Measurements from ENCODE around the gene DTX3. TPM values are rescaled to one million over a fixed set of nuclear protein-coding genes. Genes with fewer than 3 reads are reported as not detected.

DTX3 gene
- total RNA-seq, 1 experiment from 2014 or later = 67.5 TPM

GRCh38 chr12:57586128-57586527 is 18.5 kb upstream of the DTX3 start:
- no peaks in the 10 kb centered on the region for H3K9me3 Mint-ChIP-seq
- H3K4me3 Mint-ChIP-seq = no peak overlapping the region
- no peak overlapping the region for H4K5ac ChIP-seq (ENCODE audit: insufficient read length, low read depth, low read length)
- H3K79me2 ChIP-seq (ENCODE audit: insufficient read depth, low read length) = no peaks in the 10 kb centered on the region
- no peak overlapping the region for H2BK5ac ChIP-seq (ENCODE audit: insufficient read length, low read length)
- H2AK5ac ChIP-seq (ENCODE audit: insufficient read length, low read length) = no peak overlapping the region
- H4K20me1 ChIP-seq (ENCODE audit: control insufficient read depth, insufficient read depth, insufficient read length) = no peaks in the 10 kb centered on the region
- H3K36me3 Mint-ChIP-seq (ENCODE audit: insufficient read depth in 1 of 3, low read depth in 3 of 3) = peaks cover 10 to 26% (median 21%) of the 10 kb centered on the region in 3 experiments
- no peaks in the 10 kb centered on the region for H3K27me3 ChIP-seq (ENCODE audit: insufficient read depth, low read length)
- no peaks in the 10 kb centered on the region for H3K9me3 ChIP-seq (ENCODE audit: control insufficient read depth, low read depth, low read length)
- no peaks in the 10 kb centered on the region for H3K79me1 ChIP-seq (ENCODE audit: insufficient read depth, low read depth, low read length, poor library complexity, severe bottlenecking)
- no peak overlapping the region for H3K9ac ChIP-seq (ENCODE audit: extremely low read depth, insufficient read length, low read length)
- H3K14ac ChIP-seq (ENCODE audit: insufficient read depth, low read length) = no peak overlapping the region
- H2BK12ac ChIP-seq (ENCODE audit: insufficient read length, low read depth, low read length) = no peak overlapping the region
- no peak overlapping the region for H2BK15ac ChIP-seq (ENCODE audit: low read depth, low read length)
- no peak overlapping the region for H3K56ac ChIP-seq (ENCODE audit: insufficient read length, low read depth, low read length)
- no peak overlapping the region for H4K8ac ChIP-seq (replicated peaks; ENCODE audit: insufficient read length, low read depth, low read length)
- H2BK20ac ChIP-seq (ENCODE audit: low read depth, low read length, poor library complexity, severe bottlenecking) = no peak overlapping the region
- H4K91ac ChIP-seq (ENCODE audit: insufficient read length, low read depth, low read length) = no peak overlapping the region
- no peaks in the 10 kb centered on the region for H3K4me1 ChIP-seq (ENCODE audit: insufficient read depth, low read length)
- H3T11ph ChIP-seq (ENCODE audit: low read length) = no peak overlapping the region
- H2AFZ ChIP-seq (ENCODE audit: low read length) = no peak overlapping the region
- DNase-seq = no peak
- H3K27ac Mint-ChIP-seq = no peak overlapping the region
- peaks cover 5% of the 10 kb centered on the region for H3K23me2 ChIP-seq (ENCODE audit: insufficient read length, low read depth, low read length, poor library complexity, severe bottlenecking)
- no peaks in the 10 kb centered on the region for H3K27me3 Mint-ChIP-seq (ENCODE audit: low read depth)
- no CpG with 5 or more reads among the region's 3 CpGs for WGBS (ENCODE audit: extremely low coverage, insufficient read length, low lambda C conversion rate)
- H3K18ac ChIP-seq (ENCODE audit: insufficient read length, low read depth, low read length) = no peak overlapping the region
- H3K4me1 Mint-ChIP-seq = peaks cover 6 to 9% of the 10 kb centered on the region in 2 experiments
- no peak overlapping the region for H3K4me2 ChIP-seq (ENCODE audit: insufficient read depth, insufficient read length, low read length)
- no peak overlapping the region for H2BK120ac ChIP-seq (ENCODE audit: low read depth, low read length, poor library complexity, severe bottlenecking)
- TF ChIP-seq, protein P1, sequence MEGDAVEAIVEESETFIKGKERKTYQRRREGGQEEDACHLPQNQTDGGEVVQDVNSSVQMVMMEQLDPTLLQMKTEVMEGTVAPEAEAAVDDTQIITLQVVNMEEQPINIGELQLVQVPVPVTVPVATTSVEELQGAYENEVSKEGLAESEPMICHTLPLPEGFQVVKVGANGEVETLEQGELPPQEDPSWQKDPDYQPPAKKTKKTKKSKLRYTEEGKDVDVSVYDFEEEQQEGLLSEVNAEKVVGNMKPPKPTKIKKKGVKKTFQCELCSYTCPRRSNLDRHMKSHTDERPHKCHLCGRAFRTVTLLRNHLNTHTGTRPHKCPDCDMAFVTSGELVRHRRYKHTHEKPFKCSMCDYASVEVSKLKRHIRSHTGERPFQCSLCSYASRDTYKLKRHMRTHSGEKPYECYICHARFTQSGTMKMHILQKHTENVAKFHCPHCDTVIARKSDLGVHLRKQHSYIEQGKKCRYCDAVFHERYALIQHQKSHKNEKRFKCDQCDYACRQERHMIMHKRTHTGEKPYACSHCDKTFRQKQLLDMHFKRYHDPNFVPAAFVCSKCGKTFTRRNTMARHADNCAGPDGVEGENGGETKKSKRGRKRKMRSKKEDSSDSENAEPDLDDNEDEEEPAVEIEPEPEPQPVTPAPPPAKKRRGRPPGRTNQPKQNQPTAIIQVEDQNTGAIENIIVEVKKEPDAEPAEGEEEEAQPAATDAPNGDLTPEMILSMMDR (conservative IDR thresholded peaks at IDR 0.05) = no peak
- H3K23ac ChIP-seq (ENCODE audit: insufficient read length, low read depth, low read length) = no peak overlapping the region
- no peak overlapping the region for H3K27ac ChIP-seq (ENCODE audit: insufficient read length, low read depth, low read length)
- H3K4ac ChIP-seq (ENCODE audit: low read depth, low read length) = no peak overlapping the region
